GM19240 (cell line): Measurements from ENCODE around the gene HOPX.
"Not testable (repeated sequence)": the region's sequence is repeated elsewhere in the genome, so short reads cannot be mapped to it uniquely, and the experiment has no call there.

Experiments
- DNase-seq: peaks from one replicate; pipeline ENCODE4 v3.0.0; 2011; ENCODE audit warnings: low spot score; ENCODE audit not compliant: insufficient read length

Gene HOPX

DNA sequence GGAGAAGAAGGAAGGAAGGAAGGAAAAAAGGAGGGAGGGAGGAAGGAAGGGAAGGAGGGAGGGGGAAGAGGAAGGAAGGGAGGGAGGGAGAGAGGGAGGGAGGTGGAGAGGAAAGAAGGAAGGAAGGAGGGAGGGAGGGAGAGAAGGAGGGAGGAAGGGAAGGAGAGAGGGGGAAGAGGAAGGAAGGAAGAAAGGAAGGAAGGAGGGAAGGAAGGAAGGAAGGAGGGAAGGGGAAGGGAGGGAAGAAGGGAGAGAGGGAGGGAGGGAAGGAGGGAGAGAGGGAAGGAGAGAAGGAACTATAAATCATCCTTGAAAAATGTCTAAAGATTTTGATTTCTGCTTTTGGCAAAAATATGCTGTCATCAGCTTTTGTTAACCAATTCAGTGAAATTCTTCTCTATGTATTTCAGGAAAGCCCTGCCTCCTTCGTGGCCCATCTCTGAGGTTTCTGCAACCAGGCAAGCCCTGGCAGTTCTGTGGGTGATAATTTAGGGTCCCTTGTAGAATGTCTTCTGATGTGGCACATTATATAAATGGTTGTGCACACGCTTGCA is 7.1 kb upstream of the HOPX start:
- DNase-seq = no peak

DNA sequence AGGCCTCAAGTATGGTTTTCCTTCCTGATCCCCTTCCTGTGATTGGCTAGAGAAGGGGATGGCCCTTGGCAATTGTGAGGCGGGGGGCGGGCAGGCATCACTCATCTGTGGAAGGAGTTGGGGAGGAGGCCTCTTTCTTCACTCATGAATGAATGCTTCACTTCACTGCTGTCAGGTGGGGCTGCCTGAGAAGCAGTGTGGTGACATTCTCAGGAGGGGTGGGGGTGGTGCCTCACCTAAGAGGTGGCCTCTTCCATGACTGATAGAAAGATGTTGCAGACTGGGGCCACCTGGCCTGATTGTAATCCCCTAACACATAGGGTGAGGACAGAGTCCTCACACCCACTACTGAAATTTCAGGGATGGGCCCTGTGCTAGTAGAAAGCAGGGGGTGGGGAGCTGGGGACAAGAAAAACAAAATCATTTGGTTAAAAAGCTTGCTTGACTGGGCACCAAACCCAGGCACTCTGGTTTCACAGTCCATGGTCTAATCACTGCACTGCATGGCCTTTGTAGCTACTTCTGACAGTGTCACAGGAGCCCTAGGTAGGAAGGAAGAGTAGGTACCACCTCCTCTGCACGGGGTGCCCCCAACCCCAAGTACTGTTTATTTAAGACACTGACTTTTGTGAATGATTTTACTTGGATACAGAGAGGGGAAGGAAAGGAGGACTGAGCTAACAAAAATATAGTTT is 5.6 kb upstream of the HOPX start:
- no peak for DNase-seq

DNA sequence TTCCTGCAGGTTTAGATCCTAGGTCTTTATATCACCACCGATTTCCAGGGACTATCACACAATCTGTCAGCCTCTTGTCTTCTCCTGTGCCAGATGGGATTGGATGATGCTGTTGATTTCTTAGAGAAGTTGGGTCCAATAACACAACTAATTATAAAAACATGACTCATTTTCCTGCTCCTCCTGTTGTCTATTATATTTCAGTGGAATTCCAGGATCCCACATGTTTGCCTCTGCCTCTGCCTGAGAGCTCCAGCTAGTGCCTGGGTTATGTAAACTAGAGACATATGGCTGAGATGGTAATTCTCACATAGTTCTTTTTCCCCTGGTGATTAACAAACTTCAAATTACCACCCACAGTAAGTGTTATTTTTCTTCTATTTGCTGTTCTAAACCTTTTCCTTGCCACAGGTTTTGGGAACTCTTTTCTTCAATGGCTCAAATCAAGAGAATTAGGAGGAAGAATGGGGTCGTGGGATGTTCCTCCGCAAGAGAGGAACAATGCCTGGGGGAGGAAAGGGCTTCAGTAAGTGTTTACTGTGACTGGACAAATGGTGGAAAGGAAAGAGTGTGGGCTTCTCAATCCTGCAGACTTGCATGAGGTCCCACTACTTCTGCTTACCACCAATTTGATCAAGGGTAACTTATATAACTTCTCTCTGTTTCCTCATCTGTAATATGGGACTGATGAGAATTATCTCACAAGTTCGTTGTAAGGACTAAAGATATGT is 3.4 kb upstream of the HOPX start:
- DNase-seq = no peak

GRCh38 chr4:56683455-56683854 is 2.4 kb upstream of the HOPX start:
- no peak for DNase-seq

- DNase-seq = no peak
Observed at GRCh38 chr4:56681853-56682525, 893 bp upstream of the HOPX start.

GRCh38 chr4:56680266-56680665 is 830 bp downstream of the HOPX start:
- DNase-seq = no peak

GRCh38 chr4:56677711-56678110 is 3.4 kb downstream of the HOPX start:
- DNase-seq = no peak

DNA sequence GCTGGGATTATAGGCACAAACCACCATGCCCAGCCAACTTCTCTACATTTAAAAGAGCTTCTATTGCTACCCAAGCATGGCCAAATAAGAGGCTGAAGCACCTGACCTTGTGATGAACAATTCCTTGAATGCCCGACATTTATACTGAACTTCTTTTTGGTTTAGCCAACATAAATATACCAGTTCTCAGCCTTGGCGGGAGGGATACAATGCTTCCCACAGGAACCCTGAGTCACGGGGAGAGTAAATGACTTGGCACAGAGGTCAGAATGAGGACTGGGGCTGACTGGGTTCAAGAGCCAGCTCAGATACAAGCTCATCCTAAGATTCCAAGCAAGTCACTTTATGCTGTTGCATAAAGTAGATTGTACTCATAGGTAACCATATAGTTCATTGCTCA is 6.1 kb downstream of the HOPX start:
- DNase-seq = no peak

DNA sequence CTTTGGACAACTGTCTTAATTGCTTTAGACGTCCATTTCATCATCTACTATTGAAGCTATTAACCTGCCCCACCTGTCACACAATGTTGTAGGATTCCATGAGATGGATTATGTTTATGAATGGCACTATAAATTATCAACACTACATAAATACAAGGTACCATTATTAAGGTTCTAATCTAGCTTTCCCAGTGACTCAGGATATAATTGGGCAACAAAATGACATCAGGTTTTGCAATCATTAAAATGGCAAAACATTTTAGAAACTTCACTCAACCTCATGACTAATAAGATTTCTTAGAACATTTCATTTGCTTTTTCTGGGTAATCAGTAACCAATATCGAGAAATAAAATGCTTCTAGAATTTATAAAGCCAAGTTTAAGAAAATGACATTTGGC is 9.2 kb downstream of the HOPX start:
- no peak for DNase-seq

- DNase-seq = no peak
Observed at GRCh38 chr4:56671373-56671772, 9.7 kb downstream of the HOPX start.

DNA sequence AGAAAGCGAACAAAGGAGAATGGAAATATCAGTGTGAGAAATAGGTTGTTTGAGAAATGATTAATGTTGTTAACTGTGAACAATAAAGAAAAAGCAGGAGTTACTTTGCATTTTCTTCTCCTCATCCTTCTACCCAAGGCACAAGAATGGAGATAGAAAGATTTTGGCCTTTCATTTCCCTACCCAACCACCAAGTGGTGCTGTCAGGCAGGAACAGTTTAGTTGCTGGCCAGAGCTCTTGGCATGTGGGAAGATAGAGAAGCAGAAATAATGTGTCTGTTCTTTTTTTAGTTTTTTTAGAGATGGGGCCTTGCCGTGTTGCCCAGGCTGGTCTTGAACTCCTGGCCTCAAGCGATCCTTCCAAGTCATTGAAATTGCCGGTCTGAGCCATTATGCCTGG is 12.8 kb downstream of the HOPX start:
- no peak for DNase-seq

GRCh38 chr4:56667396-56667795 is 13.7 kb downstream of the HOPX start:
- not testable (repeated sequence) for DNase-seq

GRCh38 chr4:56666279-56666678 is 14.8 kb downstream of the HOPX start:
- DNase-seq = no peak

DNA sequence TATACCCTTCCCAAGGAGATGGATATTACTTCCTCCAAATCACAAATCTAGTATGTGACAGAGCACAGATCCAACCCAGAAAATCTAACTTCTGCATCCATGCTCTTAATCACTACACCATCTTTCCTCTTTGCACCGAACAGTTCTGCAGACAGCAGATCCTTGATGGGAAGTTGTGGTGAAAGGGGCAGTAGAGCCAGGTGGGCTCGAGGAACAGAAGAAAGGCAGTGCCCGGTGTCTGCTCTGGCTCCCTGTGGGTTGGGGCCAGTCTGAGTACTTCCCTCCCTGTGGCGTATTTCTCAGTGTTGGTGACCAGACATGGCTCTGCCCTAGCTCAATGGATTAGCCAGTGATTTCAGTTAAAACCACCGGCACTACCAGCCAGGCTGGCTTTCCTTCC is 15.3 kb downstream of the HOPX start:
- no peak for DNase-seq

DNA sequence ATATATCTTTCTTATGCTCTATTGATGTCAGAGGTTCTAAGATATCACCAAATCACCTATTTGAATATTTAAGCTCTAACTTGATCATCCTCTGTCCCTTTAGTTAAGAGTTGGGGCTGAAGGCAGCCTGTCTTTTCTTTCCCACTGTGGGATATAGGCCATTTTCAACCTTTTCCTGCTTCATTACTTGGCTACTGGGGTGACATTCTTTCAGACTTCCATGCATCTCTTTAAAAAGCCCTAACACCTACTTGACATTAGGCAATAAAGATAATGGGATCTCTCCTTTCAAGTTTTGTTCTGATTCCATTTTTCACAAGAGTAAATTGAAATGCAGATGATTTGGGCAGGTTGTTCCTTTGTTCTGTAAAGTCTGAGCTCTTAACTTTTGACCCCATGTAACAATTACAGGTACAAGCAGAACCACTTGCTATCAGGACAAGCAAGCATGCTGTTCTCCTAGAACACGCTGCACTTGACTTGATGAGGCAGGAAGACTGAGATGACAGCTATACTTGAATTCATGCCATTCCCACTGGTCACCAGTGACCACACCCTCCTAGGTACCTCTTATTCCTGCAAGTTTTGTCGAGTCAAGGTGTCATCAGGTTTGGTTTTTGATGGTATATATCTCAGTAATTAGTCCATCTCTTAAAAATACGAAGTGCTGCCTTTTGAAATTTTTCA is 18.2 kb downstream of the HOPX start:
- no peak for DNase-seq

- no peak for DNase-seq
Observed at GRCh38 chr4:56659946-56660345, 21.1 kb downstream of the HOPX start.

DNA sequence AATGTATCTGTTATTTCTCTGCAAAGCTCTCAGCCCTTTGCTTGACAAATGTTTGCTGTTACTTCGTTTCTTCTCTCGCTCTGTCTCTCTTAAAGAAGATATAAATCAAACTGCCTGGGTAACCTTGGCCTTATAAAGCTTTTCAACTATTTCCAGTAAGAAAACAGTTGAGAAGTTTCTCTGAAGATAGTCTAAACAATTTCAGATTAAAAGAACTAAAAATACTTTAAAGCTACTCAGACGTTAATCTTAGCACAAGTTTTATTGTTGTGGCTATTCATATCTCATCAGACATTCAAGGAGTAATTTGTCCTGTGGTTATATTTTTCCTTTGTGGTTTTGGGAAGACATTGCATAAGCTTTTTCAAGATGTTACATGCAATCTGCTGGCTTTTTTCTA is 22.6 kb downstream of the HOPX start:
- no peak for DNase-seq

DNA sequence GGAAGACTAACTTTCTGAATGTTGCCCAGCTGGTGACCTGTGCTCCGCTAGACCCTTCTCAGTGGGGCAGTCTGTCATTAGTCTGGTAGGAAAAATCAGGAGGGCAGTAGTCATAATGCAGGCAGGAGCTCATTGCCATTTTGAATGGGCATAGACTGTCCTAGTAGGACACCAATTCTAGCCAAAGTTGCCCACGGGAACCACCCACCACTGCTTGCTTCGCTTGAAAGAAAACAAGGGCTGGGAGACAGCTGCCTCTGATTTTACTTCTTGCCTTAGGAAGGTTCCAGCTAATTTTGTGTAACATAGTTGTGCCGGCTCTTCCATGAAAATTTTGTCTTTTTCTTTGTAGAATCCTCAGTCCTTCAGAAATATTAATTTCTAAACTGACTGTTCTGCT is 23.3 kb downstream of the HOPX start:
- no peak for DNase-seq

DNA sequence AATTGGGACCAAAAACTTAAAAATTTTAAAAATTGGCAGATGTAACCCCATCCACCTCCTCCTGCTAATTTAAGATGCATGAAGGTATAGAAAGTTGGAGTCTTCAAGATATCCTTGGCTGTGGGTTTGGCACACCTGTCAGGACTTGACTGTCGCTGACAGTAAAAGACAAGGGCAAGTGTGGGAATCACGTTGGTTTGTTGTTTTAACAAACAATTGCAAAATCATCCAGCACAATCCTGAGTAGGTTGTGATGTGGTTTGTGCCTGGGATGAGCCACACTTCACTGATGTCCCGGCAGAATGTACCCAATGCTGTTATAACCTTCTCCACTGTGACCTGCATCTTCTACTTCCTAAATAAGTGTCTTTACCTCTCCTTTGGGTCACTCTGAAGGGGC is 24.0 kb downstream of the HOPX start:
- no peak for DNase-seq

DNA sequence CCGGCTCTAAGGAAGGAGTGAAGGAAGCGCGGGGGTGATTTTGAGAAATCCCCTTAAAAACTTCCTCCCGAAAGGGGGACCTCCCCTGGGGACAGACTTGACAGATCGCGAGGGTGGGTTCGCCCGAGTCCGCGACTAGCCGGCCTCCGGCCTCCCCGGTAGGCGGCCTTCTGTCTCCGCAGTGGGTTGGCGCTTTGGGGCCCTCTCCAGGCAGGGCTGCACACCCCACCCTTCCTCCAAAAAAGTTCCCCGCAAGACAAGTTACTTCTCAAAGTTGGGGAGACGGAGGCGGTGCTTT is 24.8 kb downstream of the HOPX start:
- DNase-seq = no peak

GRCh38 chr4:56655627-56656345 is 25.3 kb downstream of the HOPX start:
- DNase-seq = no peak
